ENCODE measurements around the gene KCNH1.

Gene KCNH1

GRCh38 chr1:210917560-210918169 lies 216.3 kb downstream of the KCNH1 start:
- Histone ChIP-seq H3K4me1 (ENCODE audit: insufficient read depth, low read length) (no peaks in the 10 kb centered on the region), H3K9me3 (ENCODE audit: low read length) (no peaks in the 10 kb centered on the region), H3K27ac (ENCODE audit: low read depth, low read length) (no peak overlapping the region), H3K36me3 (ENCODE audit: insufficient read depth, low read length) (no peaks in the 10 kb centered on the region), H3K4me3 (ENCODE audit: low read depth in 1 of 2, low read length in 2 of 2) (no peak overlapping the region), H3K9ac (ENCODE audit: low read length) (no peak overlapping the region), H3K27me3 (ENCODE audit: control insufficient read depth in 1 of 2, insufficient read depth in 2 of 2, low read length in 2 of 2) (no peaks in the 10 kb centered on the region)

DNA sequence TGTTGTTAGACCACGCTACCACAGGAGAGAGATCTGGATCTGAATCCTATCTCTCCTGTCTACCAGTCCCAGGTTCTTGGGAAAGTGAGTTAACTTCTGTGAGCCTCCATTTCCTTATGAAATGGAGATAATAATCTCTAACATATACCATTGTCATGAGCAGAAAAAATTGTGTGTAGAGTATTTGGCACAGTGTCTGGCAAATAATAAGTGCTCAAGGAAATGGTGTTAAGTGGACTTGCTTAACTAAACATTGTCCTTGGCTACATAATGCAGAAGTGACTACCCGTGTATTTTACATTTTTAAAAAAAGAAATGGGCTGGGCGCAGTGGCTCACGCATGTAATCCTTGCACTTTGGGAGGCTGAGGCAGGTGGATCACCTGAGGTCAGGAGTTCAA lies 217.4 kb downstream of the KCNH1 start:
- Histone ChIP-seq H3K9me3 (ENCODE audit: low read length) (no peaks in the 10 kb centered on the region), H3K4me1 (ENCODE audit: insufficient read depth, low read length) (no peaks in the 10 kb centered on the region), H3K4me3 (ENCODE audit: low read depth in 1 of 2, low read length in 2 of 2) (no peak overlapping the region), H3K27me3 (ENCODE audit: control insufficient read depth in 1 of 2, insufficient read depth in 2 of 2, low read length in 2 of 2) (no peaks in the 10 kb centered on the region), H3K9ac (ENCODE audit: low read length) (no peak overlapping the region), H3K27ac (ENCODE audit: low read depth, low read length) (no peak overlapping the region), H3K36me3 (ENCODE audit: insufficient read depth, low read length) (no peaks in the 10 kb centered on the region)

DNA sequence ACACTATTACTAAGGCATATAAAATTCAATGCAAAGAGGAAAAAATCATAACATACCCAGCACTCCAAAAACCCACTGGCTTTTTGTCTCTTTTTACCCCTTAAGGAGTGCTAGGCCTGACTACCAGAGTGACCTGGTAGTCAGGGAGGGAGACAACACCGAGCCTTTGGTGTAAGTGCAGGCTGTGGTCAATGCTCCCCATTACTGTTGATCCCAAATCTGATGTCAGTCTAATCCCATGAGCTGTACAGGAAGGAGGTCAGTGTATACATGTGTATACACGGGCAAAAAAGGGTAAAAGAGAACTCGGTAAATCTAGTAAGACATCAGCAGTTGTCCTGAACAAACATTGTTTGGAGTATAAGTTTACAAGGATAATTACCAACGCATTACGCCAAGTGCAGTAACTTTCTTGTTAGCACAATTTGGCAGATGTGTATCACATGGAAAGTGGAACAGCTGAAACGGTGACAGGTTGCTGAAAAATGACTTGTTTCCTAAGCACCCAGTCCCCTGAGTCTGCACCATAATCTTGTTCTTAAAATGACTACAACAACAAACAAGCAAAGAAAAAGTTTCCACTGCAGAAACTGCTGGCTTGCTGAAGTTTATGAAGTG lies 217.9 kb downstream of the KCNH1 start:
- Histone ChIP-seq H3K27ac (ENCODE audit: low read depth, low read length) (no peak overlapping the region), H3K4me3 (ENCODE audit: low read depth in 1 of 2, low read length in 2 of 2) (no peak overlapping the region), H3K4me1 (ENCODE audit: insufficient read depth, low read length) (no peaks in the 10 kb centered on the region), H3K9ac (ENCODE audit: low read length) (no peak overlapping the region), H3K27me3 (ENCODE audit: control insufficient read depth in 1 of 2, insufficient read depth in 2 of 2, low read length in 2 of 2) (no peaks in the 10 kb centered on the region), H3K36me3 (ENCODE audit: insufficient read depth, low read length) (no peaks in the 10 kb centered on the region), H3K9me3 (ENCODE audit: low read length) (no peaks in the 10 kb centered on the region)

- no peaks in the 10 kb centered on the region for H3K9me3 ChIP-seq (ENCODE audit: low read length)
- H3K36me3 ChIP-seq (ENCODE audit: insufficient read depth, low read length) = no peaks in the 10 kb centered on the region
- H3K27me3 ChIP-seq (ENCODE audit: control insufficient read depth in 1 of 2, insufficient read depth in 2 of 2, low read length in 2 of 2) = no peaks in the 10 kb centered on the region
- no peaks in the 10 kb centered on the region for H3K4me1 ChIP-seq (ENCODE audit: insufficient read depth, low read length)
- H3K4me3 ChIP-seq (ENCODE audit: low read depth in 1 of 2, low read length in 2 of 2) = no peak overlapping the region
- H3K9ac ChIP-seq (ENCODE audit: low read length) = no peak overlapping the region
- H3K27ac ChIP-seq (ENCODE audit: low read depth, low read length) = no peak overlapping the region
Measured at GRCh38 chr1:210912752-210913151, 221.2 kb downstream of the KCNH1 start.

GRCh38 chr1:210910020-210910575 lies 223.8 kb downstream of the KCNH1 start:
- Histone ChIP-seq H3K27me3 (ENCODE audit: control insufficient read depth in 1 of 2, insufficient read depth in 2 of 2, low read length in 2 of 2) (peaks cover 0 to 4% of the 10 kb centered on the region in 2 donors), H3K9me3 (ENCODE audit: low read length) (no peaks in the 10 kb centered on the region), H3K9ac (ENCODE audit: low read length) (no peak overlapping the region), H3K36me3 (ENCODE audit: insufficient read depth, low read length) (no peaks in the 10 kb centered on the region), H3K4me1 (ENCODE audit: insufficient read depth, low read length) (no peaks in the 10 kb centered on the region), H3K4me3 (ENCODE audit: low read depth in 1 of 2, low read length in 2 of 2) (no peak overlapping the region), H3K27ac (ENCODE audit: low read depth, low read length) (no peak overlapping the region)

DNA sequence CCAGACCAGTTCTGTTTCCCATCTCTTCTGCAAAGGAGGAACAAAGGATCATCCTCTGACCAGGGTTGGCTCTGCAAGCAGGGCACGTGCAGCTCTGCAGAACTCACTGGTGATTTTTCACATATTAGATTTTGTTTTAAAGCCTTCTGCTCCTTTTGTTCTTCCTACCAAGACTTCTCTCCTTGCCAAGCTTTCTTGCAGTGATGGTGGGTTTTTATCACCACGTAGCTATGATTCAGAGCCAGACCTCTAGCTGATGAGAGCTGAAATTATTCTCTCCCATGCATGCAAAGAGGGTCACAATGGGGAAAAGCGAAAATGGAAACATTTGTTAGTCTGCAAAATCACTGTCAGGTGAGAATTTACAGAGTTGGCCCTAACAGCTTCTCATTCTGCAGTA lies 225.2 kb downstream of the KCNH1 start:
- Histone ChIP-seq H3K36me3 (ENCODE audit: insufficient read depth, low read length) (no peaks in the 10 kb centered on the region), H3K27ac (ENCODE audit: low read depth, low read length) (no peak overlapping the region), H3K9me3 (ENCODE audit: low read length) (no peaks in the 10 kb centered on the region), H3K27me3 (ENCODE audit: control insufficient read depth in 1 of 2, insufficient read depth in 2 of 2, low read length in 2 of 2) (peaks cover 0 to 4% of the 10 kb centered on the region in 2 donors), H3K4me1 (ENCODE audit: insufficient read depth, low read length) (no peaks in the 10 kb centered on the region), H3K9ac (ENCODE audit: low read length) (no peak overlapping the region), H3K4me3 (ENCODE audit: low read depth in 1 of 2, low read length in 2 of 2) (no peak overlapping the region)

GRCh38 chr1:210908257-210908656 lies 225.7 kb downstream of the KCNH1 start:
- Histone ChIP-seq H3K4me3 (ENCODE audit: low read depth in 1 of 2, low read length in 2 of 2) (no peak overlapping the region), H3K9me3 (ENCODE audit: low read length) (no peaks in the 10 kb centered on the region), H3K27ac (ENCODE audit: low read depth, low read length) (no peak overlapping the region), H3K4me1 (ENCODE audit: insufficient read depth, low read length) (no peaks in the 10 kb centered on the region), H3K9ac (ENCODE audit: low read length) (no peak overlapping the region), H3K27me3 (ENCODE audit: control insufficient read depth in 1 of 2, insufficient read depth in 2 of 2, low read length in 2 of 2) (peaks cover 0 to 4% of the 10 kb centered on the region in 2 donors), H3K36me3 (ENCODE audit: insufficient read depth, low read length) (no peaks in the 10 kb centered on the region)

GRCh38 chr1:210907251-210907805 lies 226.6 kb downstream of the KCNH1 start:
- Histone ChIP-seq H3K27ac (ENCODE audit: low read depth, low read length) (no peak overlapping the region), H3K27me3 (ENCODE audit: control insufficient read depth in 1 of 2, insufficient read depth in 2 of 2, low read length in 2 of 2) (peaks cover 0 to 4% of the 10 kb centered on the region in 2 donors), H3K4me1 (ENCODE audit: insufficient read depth, low read length) (no peaks in the 10 kb centered on the region), H3K9me3 (ENCODE audit: low read length) (no peaks in the 10 kb centered on the region), H3K9ac (ENCODE audit: low read length) (no peak overlapping the region), H3K4me3 (ENCODE audit: low read depth in 1 of 2, low read length in 2 of 2) (no peak overlapping the region), H3K36me3 (ENCODE audit: insufficient read depth, low read length) (no peaks in the 10 kb centered on the region)

DNA sequence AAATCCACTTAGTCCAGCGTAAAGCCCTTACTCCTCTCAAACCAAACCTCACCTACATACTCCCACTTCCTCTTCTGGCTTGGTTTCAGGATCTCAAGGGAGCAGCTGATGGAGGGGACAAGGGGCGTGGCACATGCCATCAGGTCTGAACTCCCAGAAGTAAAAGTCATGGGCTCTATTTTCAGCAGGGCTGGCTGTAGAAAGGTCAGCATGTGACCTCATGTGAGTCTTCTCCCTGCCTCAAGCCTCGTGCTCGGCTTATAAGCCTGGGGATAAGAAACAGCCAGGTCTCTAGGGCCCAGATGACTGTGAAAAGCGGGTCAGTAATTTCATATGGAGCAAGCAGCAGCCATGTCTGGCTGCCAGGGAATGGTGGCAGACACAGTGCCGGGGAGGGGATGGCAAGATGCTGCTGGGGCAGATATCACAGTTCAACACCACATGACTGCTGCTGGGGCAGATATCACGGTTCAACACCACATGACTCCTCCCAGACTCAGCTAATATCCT lies 227.9 kb downstream of the KCNH1 start:
- Histone ChIP-seq H3K9me3 (ENCODE audit: low read length) (no peaks in the 10 kb centered on the region), H3K9ac (ENCODE audit: low read length) (no peak overlapping the region), H3K4me3 (ENCODE audit: low read depth in 1 of 2, low read length in 2 of 2) (no peak overlapping the region), H3K4me1 (ENCODE audit: insufficient read depth, low read length) (no peaks in the 10 kb centered on the region), H3K27me3 (ENCODE audit: control insufficient read depth in 1 of 2, insufficient read depth in 2 of 2, low read length in 2 of 2) (peaks cover 0 to 4% of the 10 kb centered on the region in 2 donors), H3K36me3 (ENCODE audit: insufficient read depth, low read length) (no peaks in the 10 kb centered on the region), H3K27ac (ENCODE audit: low read depth, low read length) (no peak overlapping the region)

DNA sequence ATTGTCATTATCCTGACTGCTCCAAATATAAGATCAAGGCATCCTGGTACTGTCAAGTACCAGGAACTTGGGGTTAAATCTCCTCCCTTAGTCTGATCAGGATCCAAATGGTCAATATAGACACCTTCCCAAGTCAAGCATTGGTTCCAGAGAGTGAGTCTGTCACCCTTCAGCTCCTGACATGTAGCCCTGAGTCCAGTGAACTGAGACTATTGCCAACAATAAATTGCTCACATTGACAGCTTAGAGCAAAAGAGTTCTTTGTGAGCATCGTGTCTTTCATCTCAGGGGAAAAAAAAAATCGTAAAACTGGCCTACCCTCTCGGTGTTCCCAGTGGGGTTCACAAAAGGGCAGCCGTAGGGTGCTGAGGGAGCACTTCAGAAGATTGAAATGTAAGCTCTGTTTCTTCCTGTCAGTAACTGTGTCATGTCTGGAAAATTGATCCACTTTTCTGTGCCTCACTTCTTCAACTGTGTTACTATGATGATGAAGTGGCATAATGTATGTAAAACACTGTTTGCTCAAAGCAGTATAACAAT lies 228.5 kb downstream of the KCNH1 start:
- Histone ChIP-seq H3K4me1 (ENCODE audit: insufficient read depth, low read length) (no peaks in the 10 kb centered on the region), H3K27ac (ENCODE audit: low read depth, low read length) (no peak overlapping the region), H3K4me3 (ENCODE audit: low read depth in 1 of 2, low read length in 2 of 2) (no peak overlapping the region), H3K9me3 (ENCODE audit: low read length) (no peaks in the 10 kb centered on the region), H3K36me3 (ENCODE audit: insufficient read depth, low read length) (no peaks in the 10 kb centered on the region), H3K27me3 (ENCODE audit: control insufficient read depth in 1 of 2, insufficient read depth in 2 of 2, low read length in 2 of 2) (peaks cover 0 to 4% of the 10 kb centered on the region in 2 donors), H3K9ac (ENCODE audit: low read length) (no peak overlapping the region)

DNA sequence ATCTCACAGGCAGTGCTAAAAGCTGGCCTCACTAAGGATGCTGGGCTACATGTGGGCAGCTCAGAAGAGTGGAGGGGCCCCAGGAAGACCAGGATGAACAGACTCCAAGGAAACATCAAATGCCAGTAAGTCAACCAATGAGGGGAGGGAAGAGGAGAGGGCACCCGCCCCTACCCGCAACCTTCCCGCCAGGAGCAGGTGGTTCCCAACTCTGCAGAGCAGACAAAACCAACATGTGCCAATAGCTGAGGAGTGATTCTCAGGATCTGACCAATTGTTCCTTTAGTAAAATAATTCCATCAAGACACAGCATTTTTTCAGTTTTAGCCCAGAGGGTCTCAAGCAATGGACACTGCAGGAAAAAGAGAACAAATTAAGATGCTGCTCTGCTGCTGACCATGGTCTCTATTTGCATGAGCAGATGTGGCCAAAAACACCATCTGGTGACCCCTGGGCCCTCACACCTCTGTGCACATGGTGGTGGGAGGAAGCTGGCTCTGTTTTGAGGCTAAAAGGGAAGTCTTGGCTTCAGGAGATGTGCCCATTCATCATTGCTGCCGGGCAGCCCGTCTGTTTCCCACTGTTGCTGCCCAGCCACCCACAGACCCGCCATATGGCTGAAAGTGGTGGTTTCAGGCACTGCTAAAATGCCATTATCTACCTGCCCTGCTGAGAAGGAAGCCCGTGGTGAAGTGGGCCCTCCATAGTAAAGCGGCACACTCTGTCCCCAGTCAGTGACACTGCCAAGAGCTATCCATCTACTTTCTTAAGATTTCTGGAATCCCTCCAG lies 231.8 kb downstream of the KCNH1 start:
- no peak overlapping the region for H3K4me3 ChIP-seq (ENCODE audit: low read depth in 1 of 2, low read length in 2 of 2)
- peaks cover 0 to 4% of the 10 kb centered on the region in 2 donors for H3K27me3 ChIP-seq (ENCODE audit: control insufficient read depth in 1 of 2, insufficient read depth in 2 of 2, low read length in 2 of 2)
- H3K9me3 ChIP-seq (ENCODE audit: low read length) = no peaks in the 10 kb centered on the region
- no peak overlapping the region for H3K27ac ChIP-seq (ENCODE audit: low read depth, low read length)
- H3K9ac ChIP-seq (ENCODE audit: low read length) = no peak overlapping the region
- H3K4me1 ChIP-seq (ENCODE audit: insufficient read depth, low read length) = no peaks in the 10 kb centered on the region
- no peaks in the 10 kb centered on the region for H3K36me3 ChIP-seq (ENCODE audit: insufficient read depth, low read length)
